ENCODE measurements around the gene YBEY.
A peak's percentile ranks its signal among the peaks of the same experiment; 100 is the strongest.
"Not testable (repeated sequence)": the region's sequence is repeated elsewhere in the genome, so short reads cannot be mapped to it uniquely, and the experiment has no call there.

The YBEY gene

GRCh38 chr21:46304955-46305354 lies 18.8 kb downstream of the YBEY start:
- DNase-seq (ENCODE audit: low spot score), result no peak

GRCh38 chr21:46307625-46308024 lies 21.5 kb downstream of the YBEY start:
- peak; percentile 48 for DNase-seq (ENCODE audit: low spot score)

GRCh38 chr21:46308431-46308830 lies 22.3 kb downstream of the YBEY start:
- DNase-seq (ENCODE audit: low spot score), result no peak

- DNase-seq (ENCODE audit: low spot score), result not testable (repeated sequence)
Measured at GRCh38 chr21:46310260-46310659, 24.1 kb downstream of the YBEY start.

GRCh38 chr21:46311568-46311967 lies 25.4 kb downstream of the YBEY start:
- DNase-seq (ENCODE audit: low spot score), result no peak

GRCh38 chr21:46312949-46313348 lies 26.8 kb downstream of the YBEY start:
- DNase-seq (ENCODE audit: low spot score), result no peak

- DNase-seq (ENCODE audit: low spot score), result no peak
Measured at GRCh38 chr21:46314441-46315020, 28.4 kb downstream of the YBEY start.

- no peak for DNase-seq (ENCODE audit: low spot score)
Measured at GRCh38 chr21:46316708-46317324, 30.7 kb downstream of the YBEY start.

- DNase-seq (ENCODE audit: low spot score), result no peak
Measured at GRCh38 chr21:46317710-46318463, 31.7 kb downstream of the YBEY start.

GRCh38 chr21:46318464-46318845 lies 32.3 kb downstream of the YBEY start:
- no peak for DNase-seq (ENCODE audit: low spot score)

- DNase-seq (ENCODE audit: low spot score), result no peak
Measured at GRCh38 chr21:46319186-46319585, 33.0 kb downstream of the YBEY start.

- DNase-seq (ENCODE audit: low spot score), result no peak
Measured at GRCh38 chr21:46320331-46320801, 34.2 kb downstream of the YBEY start.

GRCh38 chr21:46322351-46323226 lies 36.4 kb downstream of the YBEY start:
- peak; percentile 36 for DNase-seq (ENCODE audit: low spot score)

GRCh38 chr21:46323227-46323709 lies 37.1 kb downstream of the YBEY start:
- no peak for DNase-seq (ENCODE audit: low spot score)

- DNase-seq (ENCODE audit: low spot score), result peak; percentile 98
Measured at GRCh38 chr21:46323710-46324389, 37.7 kb downstream of the YBEY start, which contains the start of the genes C21orf58 and PCNT. C21orf58 (minus strand) TSS chr21:46323870; CDS start chr21:46322738, 1,132 bp downstream. PCNT (plus strand) TSS chr21:46324156; CDS start chr21:46324229, 73 bp downstream.

- peak; percentile 84 for DNase-seq (ENCODE audit: low spot score)
Measured at GRCh38 chr21:46324390-46325072, 38.4 kb downstream of the YBEY start.

GRCh38 chr21:46325073-46325912 lies 39.2 kb downstream of the YBEY start:
- peak; percentile 81 for DNase-seq (ENCODE audit: low spot score)

GRCh38 chr21:46326110-46326703 lies 40.1 kb downstream of the YBEY start:
- DNase-seq (ENCODE audit: low spot score), result peak; percentile 39

GRCh38 chr21:46327711-46328110 lies 41.6 kb downstream of the YBEY start:
- no peak for DNase-seq (ENCODE audit: low spot score)

Data from SW480 (cell line).